HepG2 (cell line): ENCODE measurements around the gene LBX2. TPM values are rescaled to one million over a fixed set of nuclear protein-coding genes. Genes with fewer than 3 reads are reported as not detected.

ENCODE experiments used
- ARNT ChIP-seq: fragments of 450-650 bp; IDR thresholded peaks from 2 replicates; pipeline ENCODE4 v1.6.1; 2017
- GABPA ChIP-seq, 2 experiments: IDR thresholded peaks; 2 replicates each; pipeline ENCODE4 v1.6.1; 2011 to 2016; ENCODE audit warnings: low read depth in 2 of 2, low read length in 1 of 2, missing biosample characterization in 1 of 2, missing genetic modification characterization in 1 of 2
- GABPB1 ChIP-seq: IDR thresholded peaks from 2 replicates; pipeline ENCODE4 v1.6.1; 2016; ENCODE audit warnings: mild to moderate bottlenecking, missing genetic modification reagents, moderate library complexity, missing compliant biosample characterization
- IKZF1 ChIP-seq: fragments of 450-650 bp; IDR thresholded peaks from 2 replicates; pipeline ENCODE4 v1.7.1; 2016
- KDM3A ChIP-seq: IDR thresholded peaks from 2 replicates; pipeline ENCODE4 v1.6.1; 2018; ENCODE audit warnings: low read depth, missing compliant biosample characterization
- PLRG1 ChIP-seq: fragments of 450-650 bp; conservative IDR thresholded peaks from 2 replicates; pipeline ENCODE4 v1.6.1; 2016
- RAD21 ChIP-seq: fragments of 450-650 bp; formaldehyde crosslinking; IDR thresholded peaks from 2 replicates; pipeline ENCODE4 v1.5.0; 2020; ENCODE audit warnings: mild to moderate bottlenecking
- ZBTB20 ChIP-seq: sonication (generic); formaldehyde crosslinking; IDR thresholded peaks from 2 replicates; pipeline ENCODE4 v1.8.1; 2023; ENCODE audit warnings: missing genetic modification reagents, low read depth, mild to moderate bottlenecking, borderline replicate concordance
- ZMYM2 ChIP-seq: sonication (generic); formaldehyde crosslinking; IDR thresholded peaks from 2 replicates; pipeline ENCODE4 v1.8.0; 2022; ENCODE audit warnings: mild to moderate bottlenecking, missing genetic modification reagents
- ZNF431 ChIP-seq: sonication (generic); formaldehyde crosslinking; IDR thresholded peaks from 2 replicates; pipeline ENCODE4 v1.9.0; 2022; ENCODE audit warnings: missing genetic modification reagents, low read depth, mild to moderate bottlenecking, borderline replicate concordance
- ZNF737 ChIP-seq: sonication (generic); formaldehyde crosslinking; IDR thresholded peaks from 2 replicates; pipeline ENCODE4 v1.5.0; 2020; ENCODE audit warnings: missing genetic modification reagents, mild to moderate bottlenecking, borderline replicate concordance
- ZNF878 ChIP-seq: sonication (generic); formaldehyde crosslinking; IDR thresholded peaks from 2 replicates; pipeline ENCODE4 v1.8.1; 2023; ENCODE audit warnings: mild to moderate bottlenecking, missing genetic modification reagents, moderate library complexity
- ZSCAN30 ChIP-seq: sonication (generic); formaldehyde crosslinking; IDR thresholded peaks from 2 replicates; pipeline ENCODE4 v1.5.0; 2020; ENCODE audit warnings: mild to moderate bottlenecking, missing genetic modification reagents
- polyA plus RNA-seq, 8 experiments: library from polyadenylated mRNA; depleted of rRNA in 3 of 8; stranded (reverse) in 7 of 8; unstranded in 1 of 8; fragments of >200 nt; fragmentation: Illumina TruSeq in 4 of 8; extraction: Trizol in 4 of 8; gene quantifications; 2 replicates each; pipeline versions ENCODE4 v1.2.1 to v1.2.3, GENCODE V29; 2011 to 2016; ENCODE audit warnings: low read depth in 4 of 8, missing spikeins in 1 of 8, mixed read lengths in 1 of 8; ENCODE audit not compliant: insufficient read depth in 1 of 8
- total RNA-seq, 5 experiments: library from RNA; depleted of rRNA; stranded (reverse); fragments of >200 nt; fragmentation: Illumina TruSeq; extraction: Trizol; gene quantifications; 2 replicates each; pipeline ENCODE4 v1.2.3, GENCODE V29; 2016; ENCODE audit warnings: low read depth in 1 of 5
- TF ChIP-seq, protein P1 (sequence below): sonication (generic); formaldehyde crosslinking; IDR thresholded peaks from 2 replicates; pipeline ENCODE4 v1.4.0; 2020; ENCODE audit warnings: missing genetic modification reagents
- TF ChIP-seq, protein P2 (sequence below): sonication (generic); formaldehyde crosslinking; IDR thresholded peaks from 2 replicates; pipeline ENCODE4 v1.5.0; 2020; ENCODE audit warnings: missing genetic modification reagents
- TF ChIP-seq, protein P3 (sequence below): sonication (generic); formaldehyde crosslinking; IDR thresholded peaks from 2 replicates; pipeline ENCODE4 v1.5.0; 2020; ENCODE audit warnings: mild to moderate bottlenecking, missing genetic modification reagents, borderline replicate concordance
- TF ChIP-seq, protein P4 (sequence below): sonication (generic); formaldehyde crosslinking; IDR thresholded peaks from 2 replicates; pipeline ENCODE4 v1.5.0; 2020; ENCODE audit warnings: mild to moderate bottlenecking, missing genetic modification reagents, moderate library complexity
- TF ChIP-seq, protein P5 (sequence below): fragments of 450-650 bp; IDR thresholded peaks from 2 replicates; pipeline ENCODE4 v1.6.1; 2017; ENCODE audit warnings: mild to moderate bottlenecking

The LBX2 gene
- total and polyA plus RNA-seq, 2 of the 13 experiments (the other 11 are each of a cell fraction or from before 2014, with no cell fraction given) = 6.4 to 8.1 TPM

DNA sequence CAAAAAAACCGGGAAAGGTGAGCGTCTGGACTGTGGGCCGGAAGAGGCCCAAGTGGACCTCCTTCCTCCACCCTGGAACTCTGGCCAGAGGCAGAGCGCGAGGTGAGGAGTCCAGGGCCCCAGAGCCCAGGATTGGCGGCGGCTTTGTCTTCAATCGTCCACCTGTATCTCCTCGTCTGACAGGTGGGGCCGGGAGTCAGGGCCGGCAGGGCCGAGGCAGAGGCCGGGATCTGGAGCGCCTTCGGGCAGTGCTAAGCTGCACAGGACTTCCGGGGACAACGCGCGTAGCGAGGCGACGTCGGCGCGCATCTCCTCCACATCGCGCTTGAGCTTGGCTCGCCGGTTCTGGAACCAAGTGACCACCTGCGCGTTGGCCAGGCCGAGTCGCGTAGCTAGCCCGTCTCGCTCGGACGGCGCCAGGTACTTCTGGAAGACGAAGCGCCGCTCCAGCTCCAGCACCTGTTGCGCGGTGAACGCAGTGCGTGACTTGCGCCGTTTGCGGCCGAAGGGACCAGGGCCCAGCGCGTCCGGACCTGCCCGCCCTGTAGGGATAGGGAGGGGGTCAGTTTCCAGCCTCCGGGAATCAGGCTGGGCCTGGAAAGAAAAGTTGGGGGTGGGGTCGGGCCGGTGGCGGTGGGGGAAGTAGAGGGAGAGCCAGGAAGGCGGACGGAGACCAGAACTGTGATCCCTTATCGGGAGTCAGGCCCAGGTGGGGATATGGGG, 1.5 kb downstream of the LBX2 start (continued):
- TF ChIP-seq, protein P1, sequence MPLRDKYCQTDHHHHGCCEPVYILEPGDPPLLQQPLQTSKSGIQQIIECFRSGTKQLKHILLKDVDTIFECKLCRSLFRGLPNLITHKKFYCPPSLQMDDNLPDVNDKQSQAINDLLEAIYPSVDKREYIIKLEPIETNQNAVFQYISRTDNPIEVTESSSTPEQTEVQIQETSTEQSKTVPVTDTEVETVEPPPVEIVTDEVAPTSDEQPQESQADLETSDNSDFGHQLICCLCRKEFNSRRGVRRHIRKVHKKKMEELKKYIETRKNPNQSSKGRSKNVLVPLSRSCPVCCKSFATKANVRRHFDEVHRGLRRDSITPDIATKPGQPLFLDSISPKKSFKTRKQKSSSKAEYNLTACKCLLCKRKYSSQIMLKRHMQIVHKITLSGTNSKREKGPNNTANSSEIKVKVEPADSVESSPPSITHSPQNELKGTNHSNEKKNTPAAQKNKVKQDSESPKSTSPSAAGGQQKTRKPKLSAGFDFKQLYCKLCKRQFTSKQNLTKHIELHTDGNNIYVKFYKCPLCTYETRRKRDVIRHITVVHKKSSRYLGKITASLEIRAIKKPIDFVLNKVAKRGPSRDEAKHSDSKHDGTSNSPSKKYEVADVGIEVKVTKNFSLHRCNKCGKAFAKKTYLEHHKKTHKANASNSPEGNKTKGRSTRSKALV = peak; percentile 86
- no peak for TF ChIP-seq PLRG1
- TF ChIP-seq, protein P2, sequence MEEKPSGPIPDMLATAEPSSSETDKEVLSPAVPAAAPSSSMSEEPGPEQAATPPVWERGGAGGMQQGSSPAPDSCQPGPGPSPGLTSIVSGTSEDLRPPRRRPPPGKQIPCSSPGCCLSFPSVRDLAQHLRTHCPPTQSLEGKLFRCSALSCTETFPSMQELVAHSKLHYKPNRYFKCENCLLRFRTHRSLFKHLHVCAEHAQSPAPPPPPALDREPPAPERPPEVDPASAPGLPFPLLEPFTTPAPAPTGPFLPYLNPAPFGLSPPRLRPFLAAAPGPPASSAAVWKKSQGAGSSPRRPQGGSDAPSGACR (CRISPR knock-in tag) = no peak
- 0 out of 2 replicates have a peak, but pooled peaks have one; percentile 26 for TF ChIP-seq ZSCAN30 (CRISPR knock-in tag)
- TF ChIP-seq ZMYM2 (CRISPR knock-in tag) = peak; percentile 54; the same call in 1 of the 2 replicates
- TF ChIP-seq, protein P3, sequence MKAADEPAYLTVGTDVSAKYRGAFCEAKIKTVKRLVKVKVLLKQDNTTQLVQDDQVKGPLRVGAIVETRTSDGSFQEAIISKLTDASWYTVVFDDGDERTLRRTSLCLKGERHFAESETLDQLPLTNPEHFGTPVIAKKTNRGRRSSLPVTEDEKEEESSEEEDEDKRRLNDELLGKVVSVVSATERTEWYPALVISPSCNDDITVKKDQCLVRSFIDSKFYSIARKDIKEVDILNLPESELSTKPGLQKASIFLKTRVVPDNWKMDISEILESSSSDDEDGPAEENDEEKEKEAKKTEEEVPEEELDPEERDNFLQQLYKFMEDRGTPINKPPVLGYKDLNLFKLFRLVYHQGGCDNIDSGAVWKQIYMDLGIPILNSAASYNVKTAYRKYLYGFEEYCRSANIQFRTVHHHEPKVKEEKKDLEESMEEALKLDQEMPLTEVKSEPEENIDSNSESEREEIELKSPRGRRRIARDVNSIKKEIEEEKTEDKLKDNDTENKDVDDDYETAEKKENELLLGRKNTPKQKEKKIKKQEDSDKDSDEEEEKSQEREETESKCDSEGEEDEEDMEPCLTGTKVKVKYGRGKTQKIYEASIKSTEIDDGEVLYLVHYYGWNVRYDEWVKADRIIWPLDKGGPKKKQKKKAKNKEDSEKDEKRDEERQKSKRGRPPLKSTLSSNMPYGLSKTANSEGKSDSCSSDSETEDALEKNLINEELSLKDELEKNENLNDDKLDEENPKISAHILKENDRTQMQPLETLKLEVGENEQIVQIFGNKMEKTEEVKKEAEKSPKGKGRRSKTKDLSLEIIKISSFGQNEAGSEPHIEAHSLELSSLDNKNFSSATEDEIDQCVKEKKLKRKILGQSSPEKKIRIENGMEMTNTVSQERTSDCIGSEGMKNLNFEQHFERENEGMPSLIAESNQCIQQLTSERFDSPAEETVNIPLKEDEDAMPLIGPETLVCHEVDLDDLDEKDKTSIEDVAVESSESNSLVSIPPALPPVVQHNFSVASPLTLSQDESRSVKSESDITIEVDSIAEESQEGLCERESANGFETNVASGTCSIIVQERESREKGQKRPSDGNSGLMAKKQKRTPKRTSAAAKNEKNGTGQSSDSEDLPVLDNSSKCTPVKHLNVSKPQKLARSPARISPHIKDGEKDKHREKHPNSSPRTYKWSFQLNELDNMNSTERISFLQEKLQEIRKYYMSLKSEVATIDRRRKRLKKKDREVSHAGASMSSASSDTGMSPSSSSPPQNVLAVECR = peak; percentile 65
- no peak for TF ChIP-seq IKZF1
- 0 out of 2 replicates have a peak, but pooled peaks have one; percentile 17 for TF ChIP-seq ZBTB20 (CRISPR knock-in tag)
- TF ChIP-seq, protein P4, sequence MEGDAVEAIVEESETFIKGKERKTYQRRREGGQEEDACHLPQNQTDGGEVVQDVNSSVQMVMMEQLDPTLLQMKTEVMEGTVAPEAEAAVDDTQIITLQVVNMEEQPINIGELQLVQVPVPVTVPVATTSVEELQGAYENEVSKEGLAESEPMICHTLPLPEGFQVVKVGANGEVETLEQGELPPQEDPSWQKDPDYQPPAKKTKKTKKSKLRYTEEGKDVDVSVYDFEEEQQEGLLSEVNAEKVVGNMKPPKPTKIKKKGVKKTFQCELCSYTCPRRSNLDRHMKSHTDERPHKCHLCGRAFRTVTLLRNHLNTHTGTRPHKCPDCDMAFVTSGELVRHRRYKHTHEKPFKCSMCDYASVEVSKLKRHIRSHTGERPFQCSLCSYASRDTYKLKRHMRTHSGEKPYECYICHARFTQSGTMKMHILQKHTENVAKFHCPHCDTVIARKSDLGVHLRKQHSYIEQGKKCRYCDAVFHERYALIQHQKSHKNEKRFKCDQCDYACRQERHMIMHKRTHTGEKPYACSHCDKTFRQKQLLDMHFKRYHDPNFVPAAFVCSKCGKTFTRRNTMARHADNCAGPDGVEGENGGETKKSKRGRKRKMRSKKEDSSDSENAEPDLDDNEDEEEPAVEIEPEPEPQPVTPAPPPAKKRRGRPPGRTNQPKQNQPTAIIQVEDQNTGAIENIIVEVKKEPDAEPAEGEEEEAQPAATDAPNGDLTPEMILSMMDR (CRISPR knock-in tag) = peak; percentile 27; the same call in 1 of the 2 replicates
- TF ChIP-seq GABPB1 (CRISPR knock-in tag) = peak; percentile 84
- no peak for TF ChIP-seq KDM3A
- TF ChIP-seq ZNF431 (CRISPR knock-in tag) = 0 out of 2 replicates have a peak, but pooled peaks have one; percentile 22
- TF ChIP-seq ZNF878 (CRISPR knock-in tag) = no peak
- TF ChIP-seq ARNT = no peak
- TF ChIP-seq ZNF737 (CRISPR knock-in tag) = no peak
- TF ChIP-seq GABPA (IDR thresholded peaks at IDR 0.05; ENCODE audit: low read depth, low read length) = no peak
- TF ChIP-seq GABPA (CRISPR knock-in tag; IDR thresholded peaks at IDR 0.05; ENCODE audit: low read depth) = peak; percentile 41
- TF ChIP-seq RAD21 (CRISPR knock-in tag) = no peak; the same call in 1 of the 2 replicates
- TF ChIP-seq, protein P5, sequence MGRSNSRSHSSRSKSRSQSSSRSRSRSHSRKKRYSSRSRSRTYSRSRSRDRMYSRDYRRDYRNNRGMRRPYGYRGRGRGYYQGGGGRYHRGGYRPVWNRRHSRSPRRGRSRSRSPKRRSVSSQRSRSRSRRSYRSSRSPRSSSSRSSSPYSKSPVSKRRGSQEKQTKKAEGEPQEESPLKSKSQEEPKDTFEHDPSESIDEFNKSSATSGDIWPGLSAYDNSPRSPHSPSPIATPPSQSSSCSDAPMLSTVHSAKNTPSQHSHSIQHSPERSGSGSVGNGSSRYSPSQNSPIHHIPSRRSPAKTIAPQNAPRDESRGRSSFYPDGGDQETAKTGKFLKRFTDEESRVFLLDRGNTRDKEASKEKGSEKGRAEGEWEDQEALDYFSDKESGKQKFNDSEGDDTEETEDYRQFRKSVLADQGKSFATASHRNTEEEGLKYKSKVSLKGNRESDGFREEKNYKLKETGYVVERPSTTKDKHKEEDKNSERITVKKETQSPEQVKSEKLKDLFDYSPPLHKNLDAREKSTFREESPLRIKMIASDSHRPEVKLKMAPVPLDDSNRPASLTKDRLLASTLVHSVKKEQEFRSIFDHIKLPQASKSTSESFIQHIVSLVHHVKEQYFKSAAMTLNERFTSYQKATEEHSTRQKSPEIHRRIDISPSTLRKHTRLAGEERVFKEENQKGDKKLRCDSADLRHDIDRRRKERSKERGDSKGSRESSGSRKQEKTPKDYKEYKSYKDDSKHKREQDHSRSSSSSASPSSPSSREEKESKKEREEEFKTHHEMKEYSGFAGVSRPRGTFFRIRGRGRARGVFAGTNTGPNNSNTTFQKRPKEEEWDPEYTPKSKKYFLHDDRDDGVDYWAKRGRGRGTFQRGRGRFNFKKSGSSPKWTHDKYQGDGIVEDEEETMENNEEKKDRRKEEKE = no peak
